Mesodermal cell (in vitro differentiated cells): ENCODE data around the gene PARVA.
A peak's percentile ranks its signal among the peaks of the same experiment; 100 is the strongest.

Experiments used
- H3K27ac ChIP-seq: 2 replicates; pipeline ENCODE4 v1.7.0; 2013; ENCODE audit warnings: mild to moderate bottlenecking, low read depth, low read length, moderate library complexity; ENCODE audit not compliant: severe bottlenecking
- H3K36me3 ChIP-seq: 2 replicates; pipeline ENCODE4 v1.7.1; 2013; ENCODE audit warnings: mild to moderate bottlenecking, low read length, moderate library complexity; ENCODE audit not compliant: control insufficient read depth, insufficient read depth
- H3K4me1 ChIP-seq: one replicate; pipeline ENCODE4 v1.7.1; 2013; ENCODE audit warnings: mild to moderate bottlenecking, low read length; ENCODE audit not compliant: insufficient read depth, control insufficient read depth, poor library complexity, severe bottlenecking
- H3K4me3 ChIP-seq: 2 replicates; pipeline ENCODE4 v1.7.0; 2013; ENCODE audit warnings: low read length, control low read depth, mild to moderate bottlenecking; ENCODE audit not compliant: insufficient read depth, poor library complexity, severe bottlenecking; ENCODE audit errors: extremely low read depth
- H3K9me3 ChIP-seq: 2 replicates; pipeline ENCODE4 v1.7.1; 2013; ENCODE audit warnings: mild to moderate bottlenecking, low read length, moderate library complexity; ENCODE audit not compliant: control insufficient read depth
- WGBS, 2 experiments: methylation state at CpG; one replicate each; pipeline ENCODE4 v1.1.5; 2013; ENCODE audit warnings: missing lambda C conversion rate in 2 of 2; ENCODE audit not compliant: insufficient coverage in 2 of 2; 5-methylcytosine and 5-hydroxymethylcytosine counted together

Gene PARVA

DNA sequence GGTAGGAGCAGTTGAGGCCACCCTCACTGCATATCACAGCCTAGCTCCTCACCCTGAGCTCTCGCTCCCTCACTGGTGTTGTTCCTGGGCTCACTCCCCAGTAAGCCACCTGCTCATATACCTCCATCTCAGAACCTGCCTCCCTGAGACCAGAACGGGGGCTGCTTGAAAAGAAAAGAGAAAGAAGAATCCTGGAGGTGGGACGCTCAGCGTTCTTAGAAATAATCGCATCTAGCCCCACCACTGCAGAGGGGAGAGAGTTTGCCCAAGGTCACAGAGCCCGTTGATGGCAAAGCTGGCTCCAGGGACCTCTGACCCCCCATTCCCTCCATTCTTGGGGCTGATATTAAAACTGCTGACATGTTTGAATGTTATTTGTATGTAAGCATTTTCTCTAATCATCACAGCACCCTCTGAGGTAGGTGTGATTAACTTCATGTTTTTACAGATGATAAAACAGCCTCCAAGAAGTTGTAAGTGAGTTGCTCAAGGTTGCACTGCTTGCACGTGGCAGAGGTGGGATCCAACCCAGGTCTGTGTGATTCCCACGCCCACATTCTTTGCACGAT is 164.3 kb downstream of the PARVA start:
- WGBS, 2 experiments: 96 to 98% methylated on average over 4 to 6 of the region's 9 CpGs
- H3K27ac ChIP-seq: peak overlapping the region; percentile 94

DNA sequence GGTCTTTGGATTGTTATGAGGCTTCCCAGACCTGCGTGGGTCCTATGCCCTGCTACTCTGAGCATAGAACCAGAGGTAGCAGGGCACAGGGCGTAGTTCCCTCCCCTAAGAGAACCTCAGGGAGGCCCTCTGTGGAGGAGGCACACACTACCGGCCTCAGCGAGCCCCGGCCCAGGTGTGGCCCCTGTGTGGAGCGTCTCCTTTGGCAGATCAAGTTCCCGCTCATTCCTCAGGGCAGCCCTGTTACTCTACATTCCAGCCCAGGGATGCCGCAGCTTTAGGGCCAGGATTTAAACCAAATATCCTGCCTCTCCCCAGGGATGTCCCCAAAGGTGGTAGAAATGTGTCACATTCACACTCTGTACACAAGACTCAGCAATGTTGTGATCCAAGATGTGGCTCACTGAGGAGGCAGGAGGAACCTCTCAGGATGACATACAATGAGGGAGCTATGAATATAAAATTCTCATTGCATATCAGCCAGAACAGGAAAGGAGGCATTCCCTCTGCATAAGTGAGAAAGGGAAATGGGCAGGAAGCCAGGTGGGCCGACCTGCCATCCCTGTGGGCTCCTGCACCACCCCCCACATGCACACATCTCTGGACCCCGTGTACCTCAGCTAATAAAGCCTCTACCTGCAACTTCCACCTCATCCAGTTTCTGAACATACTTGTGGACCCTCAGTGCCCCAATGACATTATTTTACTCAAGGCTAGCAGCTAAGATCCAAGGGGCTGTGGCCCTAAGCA is 165.0 kb downstream of the PARVA start:
- WGBS, 2 experiments: 86 to 95% methylated on average over 6 to 10 of the region's 10 CpGs
- Histone ChIP-seq H3K36me3 (no peaks in the 10 kb centered on the region), H3K4me3 (no peak overlapping the region), H3K9me3 (no peaks in the 10 kb centered on the region), H3K27ac (no peak overlapping the region), H3K4me1 (peaks cover 46% of the 10 kb centered on the region)

More for the DNA sequence above, 164.3 kb downstream of the PARVA start:
- Histone ChIP-seq H3K36me3 (no peaks in the 10 kb centered on the region), H3K9me3 (no peaks in the 10 kb centered on the region), H3K4me3 (no peak overlapping the region), H3K4me1 (peaks cover 46% of the 10 kb centered on the region)

DNA sequence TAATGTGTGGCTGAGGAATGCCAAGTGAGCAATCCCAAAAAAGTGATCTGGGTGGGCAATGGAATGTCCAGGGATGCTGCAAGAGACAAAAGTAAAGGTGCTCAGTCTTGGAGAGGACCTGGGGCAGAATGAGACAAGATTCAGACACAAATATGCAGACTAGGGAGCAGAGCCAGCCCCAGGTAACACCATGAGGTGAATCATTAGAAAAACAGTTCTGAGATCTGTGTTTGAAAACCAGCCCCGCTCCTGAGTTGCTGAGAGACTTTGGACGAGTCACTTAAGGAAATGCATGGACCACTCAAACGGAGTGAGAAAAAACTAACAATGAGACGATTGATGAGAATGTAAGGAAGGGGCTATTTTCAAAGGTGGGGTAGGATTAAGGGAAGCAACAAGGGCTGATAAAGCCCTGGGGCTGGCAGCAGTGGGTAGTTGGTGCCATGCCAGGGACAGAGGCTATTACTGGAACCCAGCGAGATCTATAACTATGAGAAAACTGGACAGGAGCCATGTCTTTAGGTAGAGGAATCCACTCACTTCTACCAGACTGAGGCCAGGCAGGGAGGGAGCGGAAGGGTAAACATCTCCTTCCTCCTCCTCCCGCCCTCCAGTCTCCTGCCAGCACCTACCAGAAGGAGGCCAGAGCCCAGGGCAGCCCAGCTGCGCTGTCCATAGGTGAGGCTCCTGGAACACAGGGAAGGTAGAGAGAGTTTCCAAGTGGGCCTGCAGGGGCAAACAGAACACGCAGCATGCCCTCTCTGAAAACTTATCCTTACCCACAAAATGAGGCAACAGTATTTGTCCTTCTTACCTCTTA is 166.4 kb downstream of the PARVA start:
- Histone ChIP-seq H3K27ac (no peak overlapping the region), H3K4me3 (no peak overlapping the region), H3K36me3 (no peaks in the 10 kb centered on the region), H3K4me1 (peaks cover 57% of the 10 kb centered on the region), H3K9me3 (no peaks in the 10 kb centered on the region)
- WGBS, 2 experiments: 79 to 85% methylated on average over 4 of the region's 9 CpGs

DNA sequence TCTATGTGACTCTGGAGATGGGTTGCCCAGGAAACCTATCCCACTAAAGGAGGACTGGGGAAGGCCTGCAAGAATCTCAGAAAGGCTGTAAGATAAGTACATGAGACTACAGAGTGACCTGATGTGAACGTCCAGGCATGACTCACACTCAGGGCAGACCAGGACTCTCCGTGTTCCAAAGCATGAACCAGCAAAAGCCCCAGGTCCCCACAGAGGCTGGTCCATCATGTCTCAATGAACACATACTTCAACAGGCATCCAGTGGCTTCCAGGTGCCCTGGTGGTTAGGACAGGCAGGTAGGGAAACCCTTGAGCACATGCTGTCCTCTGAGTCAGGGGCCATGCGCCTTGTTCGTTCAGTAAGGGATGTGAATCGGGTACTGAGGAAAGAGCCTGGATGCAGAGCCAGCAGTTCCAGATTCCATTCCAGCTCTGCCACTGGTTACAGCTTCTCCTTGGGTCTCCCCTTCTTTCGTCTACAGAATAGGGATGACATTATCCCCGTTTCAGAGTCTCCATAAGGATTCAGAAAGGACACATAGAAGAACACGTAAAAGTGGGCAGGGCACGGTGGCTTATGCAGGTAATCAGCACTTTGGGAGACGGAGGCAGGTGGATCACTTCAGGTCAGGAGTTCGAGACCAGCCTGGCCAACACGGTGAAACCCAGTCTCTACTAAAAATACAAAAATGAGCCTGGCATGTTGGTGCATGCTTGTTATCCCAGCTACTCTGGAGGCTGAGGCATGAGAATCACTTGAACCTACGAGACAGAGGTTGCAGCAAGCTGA is 167.8 kb downstream of the PARVA start:
- Histone ChIP-seq H3K4me1 (peaks cover 47% of the 10 kb centered on the region), H3K9me3 (no peaks in the 10 kb centered on the region), H3K36me3 (no peaks in the 10 kb centered on the region), H3K27ac (no peak overlapping the region), H3K4me3 (no peak overlapping the region)
- WGBS, 2 experiments: 96 to 97% methylated on average over 10 to 13 of the region's 13 CpGs

DNA sequence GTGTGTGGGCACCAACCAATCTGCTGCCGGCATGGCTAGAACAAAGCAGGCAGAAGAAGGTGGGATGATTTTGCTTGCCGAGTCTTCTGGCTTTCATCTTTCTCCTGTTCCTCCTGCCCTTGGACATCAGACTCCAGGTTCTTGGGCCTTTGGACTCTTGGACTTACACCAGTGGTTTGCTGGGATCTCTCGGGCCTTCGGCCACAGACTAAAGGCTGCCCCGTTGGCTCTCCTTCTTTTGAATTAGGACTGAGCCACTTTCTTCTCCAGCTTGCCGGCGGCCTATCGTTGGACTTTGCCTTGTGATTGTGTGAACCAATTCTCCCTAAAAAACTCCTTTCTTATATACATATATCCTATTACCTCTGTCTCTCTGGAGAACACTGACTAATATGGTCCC is 168.8 kb downstream of the PARVA start:
- no peaks in the 10 kb centered on the region for H3K9me3 ChIP-seq
- peaks cover 38% of the 10 kb centered on the region for H3K4me1 ChIP-seq
- no peak overlapping the region for H3K27ac ChIP-seq
- H3K4me3 ChIP-seq: no peak overlapping the region
- 93 to 97% methylated on average over 4 to 8 of the region's 8 CpGs for WGBS, 2 experiments
- H3K36me3 ChIP-seq: no peaks in the 10 kb centered on the region

DNA sequence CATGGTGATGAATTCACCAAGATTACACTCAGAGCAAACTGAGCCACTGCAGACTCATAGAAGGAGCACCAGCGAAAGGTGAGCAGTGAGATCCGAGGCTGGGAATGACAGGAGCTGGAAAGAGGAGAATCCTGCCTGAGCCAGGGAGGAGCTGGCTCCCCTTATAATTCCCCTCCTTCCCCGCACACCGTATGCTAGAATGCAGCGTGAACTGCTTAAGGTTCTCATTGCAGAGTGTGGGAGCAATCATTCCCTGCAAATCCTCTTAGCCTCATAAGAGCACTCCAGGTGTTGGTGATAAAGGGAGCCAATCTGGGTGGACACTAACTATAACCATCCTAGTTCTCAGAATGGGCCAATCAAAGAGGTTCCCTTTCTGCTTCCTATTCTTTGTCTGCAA is 169.3 kb downstream of the PARVA start:
- Histone ChIP-seq H3K9me3 (no peaks in the 10 kb centered on the region), H3K4me1 (peaks cover 32% of the 10 kb centered on the region), H3K4me3 (no peak overlapping the region), H3K36me3 (no peaks in the 10 kb centered on the region), H3K27ac (no peak overlapping the region)
- WGBS, 2 experiments: 94% methylated on average over 2 of the region's 5 CpGs; no CpG with 5 or more reads in 1 of the 2 experiments

DNA sequence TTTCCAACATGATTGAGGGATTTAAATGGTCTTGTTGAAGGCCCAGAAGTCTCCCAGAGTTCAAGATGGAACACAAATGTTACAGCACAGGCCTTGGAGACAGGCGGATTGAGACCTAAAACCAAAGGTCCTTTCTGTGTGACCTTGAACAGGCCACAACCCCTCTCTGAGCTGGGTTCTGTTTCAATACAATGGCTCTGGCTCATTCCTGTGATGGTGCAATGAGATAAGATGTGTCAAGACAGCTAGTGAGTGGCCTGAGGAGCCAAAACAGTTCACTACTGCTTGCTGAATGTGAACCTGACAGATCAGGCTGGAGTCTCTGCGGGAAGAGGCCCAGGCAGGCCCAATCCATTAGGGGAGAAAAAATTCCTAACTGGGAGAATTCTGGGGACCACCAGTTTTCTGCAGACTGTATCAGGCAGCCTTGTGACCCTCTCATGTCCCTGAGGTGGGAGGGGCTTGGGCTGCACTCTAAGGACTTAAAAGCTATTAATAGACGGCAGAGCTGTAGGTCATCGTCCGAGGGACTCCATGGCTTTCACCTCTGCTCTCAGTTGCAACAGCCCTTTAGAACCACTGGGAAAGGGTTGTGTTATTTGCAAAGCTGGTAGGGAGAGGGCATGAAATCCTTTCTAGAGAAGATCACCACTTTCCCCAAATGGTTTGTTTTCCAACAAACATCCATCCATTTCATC is 170.7 kb downstream of the PARVA start:
- Histone ChIP-seq H3K9me3 (no peaks in the 10 kb centered on the region), H3K4me3 (no peak overlapping the region), H3K36me3 (no peaks in the 10 kb centered on the region), H3K4me1 (peaks cover 22% of the 10 kb centered on the region), H3K27ac (peak overlapping the region; percentile 47)
- WGBS, 2 experiments: 81 to 100% methylated on average over 2 to 3 of the region's 5 CpGs

DNA sequence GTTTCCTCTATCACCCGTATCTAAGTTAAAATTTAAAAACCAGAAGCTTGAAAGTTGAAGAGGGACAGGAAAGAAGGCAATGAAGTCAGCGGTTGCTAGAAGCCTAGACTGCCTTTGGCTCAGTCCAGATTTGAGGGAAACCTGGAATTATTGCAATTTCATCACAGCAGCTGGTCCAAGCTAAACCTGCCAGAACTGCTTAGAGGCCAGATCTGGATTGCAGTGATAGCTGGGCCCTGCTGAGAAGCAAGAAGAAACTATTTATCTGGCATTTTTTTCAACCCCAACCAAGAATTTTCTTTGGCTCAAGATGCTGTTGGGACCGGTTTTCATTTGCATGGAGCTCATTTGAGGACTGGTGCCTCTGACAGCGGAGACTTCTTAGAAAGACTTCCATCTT is 175.3 kb downstream of the PARVA start:
- H3K36me3 ChIP-seq: no peaks in the 10 kb centered on the region
- 98 to 100% methylated on average over 3 to 4 of the region's 4 CpGs for WGBS, 2 experiments
- H3K9me3 ChIP-seq: peaks cover 7% of the 10 kb centered on the region
- H3K27ac ChIP-seq: no peak overlapping the region
- peaks cover 30% of the 10 kb centered on the region for H3K4me1 ChIP-seq
- H3K4me3 ChIP-seq: no peak overlapping the region

DNA sequence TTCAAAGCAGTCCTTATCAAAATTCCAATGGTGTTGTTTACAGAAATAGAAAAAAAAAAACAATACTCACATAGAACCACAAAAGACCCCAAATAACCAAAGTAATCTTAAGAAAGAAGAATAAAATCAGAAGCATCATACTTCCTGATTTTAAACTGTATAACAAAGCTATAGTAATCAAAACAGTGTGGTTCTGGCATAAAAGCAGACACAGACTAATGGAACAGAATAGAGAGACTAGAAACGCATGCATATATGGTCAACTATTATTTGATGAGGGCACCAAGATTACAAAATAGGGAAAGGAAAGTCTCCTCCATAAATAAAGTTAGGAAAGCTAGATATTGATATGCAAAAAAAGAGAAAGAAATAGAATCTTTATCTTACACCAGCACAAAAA is 176.8 kb downstream of the PARVA start:
- H3K9me3 ChIP-seq: peaks cover 7% of the 10 kb centered on the region
- no CpG with 5 or more reads among the region's 1 CpG for WGBS, 2 experiments
- H3K27ac ChIP-seq: no peak overlapping the region
- H3K4me1 ChIP-seq: peaks cover 19% of the 10 kb centered on the region
- H3K36me3 ChIP-seq: no peaks in the 10 kb centered on the region
- H3K4me3 ChIP-seq: no peak overlapping the region

DNA sequence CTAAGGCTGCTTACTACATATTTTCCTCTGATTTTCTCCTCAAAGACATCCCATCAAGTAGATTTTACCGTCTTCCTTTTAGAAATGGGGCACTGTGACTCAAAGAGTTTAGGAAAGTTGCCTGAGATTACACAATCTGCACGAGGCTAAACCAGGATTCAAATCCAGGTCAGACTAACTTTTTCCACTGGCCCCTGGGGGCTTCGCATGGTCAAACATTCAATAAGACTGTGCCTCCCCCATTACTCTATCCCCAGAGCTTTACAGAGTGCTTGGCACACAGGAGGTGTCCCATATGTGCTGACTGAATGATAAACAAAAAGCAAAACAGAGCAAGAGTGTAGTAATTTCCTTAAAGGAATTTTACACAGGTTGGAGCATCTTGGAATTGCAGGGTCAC is 178.8 kb downstream of the PARVA start:
- H3K4me3 ChIP-seq: no peak overlapping the region
- peak overlapping the region; percentile 76 for H3K27ac ChIP-seq
- H3K36me3 ChIP-seq: no peaks in the 10 kb centered on the region
- 47 to 100% methylated on average over 1 to 3 of the region's 3 CpGs for WGBS, 2 experiments
- H3K9me3 ChIP-seq: peaks cover 7% of the 10 kb centered on the region
- peaks cover 19% of the 10 kb centered on the region for H3K4me1 ChIP-seq
